HepG2 (cell line): ENCODE results near the gene UBAP2. TPM values are rescaled to one million over a fixed set of nuclear protein-coding genes. Genes with fewer than 3 reads are reported as not detected.

Experiments
- ATAC-seq: fragments of 200-7000 bp; cut with Tn5 transposase; 3 replicates; pipeline ENCODE4 v1.9.1; 2020; ENCODE audit warnings: mild to moderate bottlenecking, moderate library complexity
- BruUV-seq: library from RNA; stranded (reverse); fragments of 400-500 nt; replicated peaks from 2 replicates; lab custom pipeline; 2021; lab: Mats Ljungman, UMichigan
- CTCF ChIA-PET: fragments of 300-600 bp; formaldehyde crosslinking; extraction: SDS; loops from one replicate; lab custom pipeline; 2021; ENCODE audit warnings: low total read pairs, inconsistent platforms, low intra/inter-chr PET ratio; lab: Yijun Ruan, JAX
- POLR2A ChIA-PET: fragments of 350-600 bp; sonication (Branson Sonifier 250); formaldehyde crosslinking; loops from one replicate; lab custom pipeline; 2020; ENCODE audit warnings: antibody characterized with exemption, inconsistent platforms; lab: Yijun Ruan, JAX
- DNase-seq: peaks from one replicate; pipeline ENCODE4 v3.0.0-alpha.2; 2015; ENCODE audit warnings: low spot score
- FAIRE-seq: peaks from 3 replicates; lab custom pipeline; 2011; peaks lifted over from hg19 to GRCh38; lab: Jason Lieb, UNC
- H2AFZ ChIP-seq: one replicate; pipeline ENCODE4 v1.6.1; 2011; ENCODE audit warnings: low read length, inconsistent platforms
- H3K27ac ChIP-seq: fragments of 300-600 bp; 3 replicates; pipeline ENCODE4 v1.8.0; 2011; ENCODE audit warnings: mixed run types, mild to moderate bottlenecking, mixed read lengths, low read length, inconsistent platforms; ENCODE audit not compliant: insufficient read depth; ENCODE audit errors: extremely low read length
- H3K27me3 ChIP-seq, 2 experiments: fragments of 200-600 bp in 1 of 2; 2 replicates in 1 of 2; 3 replicates in 1 of 2; pipeline versions ENCODE4 v1.6.0 to v1.8.0; 2011; ENCODE audit warnings: low read length in 2 of 2, mild to moderate bottlenecking in 2 of 2, moderate library complexity in 2 of 2, inconsistent platforms in 1 of 2; ENCODE audit not compliant: insufficient read depth in 2 of 2, control insufficient read depth in 1 of 2
- H3K36me3 ChIP-seq, 2 experiments: fragments of 200-600 bp in 1 of 2; replicated peaks in 1 of 2; 2 replicates in 1 of 2; 3 replicates in 1 of 2; pipeline versions ENCODE4 v1.5.1 to v1.8.0; 2011; ENCODE audit warnings: low read length in 2 of 2, inconsistent platforms in 1 of 2; ENCODE audit not compliant: insufficient read depth in 2 of 2, control insufficient read depth in 1 of 2
- H3K4me1 ChIP-seq: 2 replicates; pipeline ENCODE4 v1.5.1; 2012; ENCODE audit warnings: low read length, inconsistent platforms; ENCODE audit not compliant: insufficient read depth
- H3K4me2 ChIP-seq: 2 replicates; pipeline ENCODE4 v1.6.0; 2011; ENCODE audit warnings: low read depth, low read length, inconsistent platforms
- H3K4me3 ChIP-seq, 3 experiments: fragments of 200-600 bp in 1 of 3; sonication (generic), shearing (Covaris generic) in 1 of 3; replicated peaks in 1 of 3; 2 replicates each; pipeline ENCODE4 v1.5.1; 2011 to 2016; ENCODE audit warnings: low read length in 3 of 3, inconsistent platforms in 2 of 3, low read depth in 2 of 3, mild to moderate bottlenecking in 2 of 3, control low read depth in 1 of 3, mixed read lengths in 1 of 3; ENCODE audit not compliant: insufficient read depth in 1 of 3
- H3K79me2 ChIP-seq: one replicate; pipeline ENCODE4 v1.6.1; 2011; ENCODE audit warnings: low read length, inconsistent platforms; ENCODE audit not compliant: insufficient read depth
- H3K9ac ChIP-seq: 2 replicates; pipeline ENCODE4 v1.6.0; 2011; ENCODE audit warnings: mild to moderate bottlenecking, low read depth, low read length, inconsistent platforms; ENCODE audit not compliant: insufficient read depth
- H3K9me3 ChIP-seq: 2 replicates; pipeline ENCODE4 v1.5.1; 2012; ENCODE audit warnings: mild to moderate bottlenecking, low read length
- H4K20me1 ChIP-seq: 2 replicates; pipeline ENCODE4 v1.6.0; 2011; ENCODE audit warnings: inconsistent platforms, mild to moderate bottlenecking, low read length, moderate library complexity; ENCODE audit not compliant: insufficient read depth
- JUN ChIP-seq: sonication (generic); formaldehyde crosslinking; IDR thresholded peaks from 2 replicates; pipeline ENCODE4 v1.4.0; 2020; ENCODE audit warnings: mild to moderate bottlenecking, missing genetic modification reagents
- MAFF ChIP-seq: IDR thresholded peaks from 2 replicates; pipeline ENCODE4 v1.6.1; 2011; ENCODE audit warnings: low read depth, low read length, improper control_type of control experiment
- MAFK ChIP-seq, 2 experiments: IDR thresholded peaks in 1 of 2; conservative IDR thresholded peaks in 1 of 2; 2 replicates each; pipeline ENCODE4 v1.6.1; 2011; ENCODE audit warnings: improper control_type of control experiment in 2 of 2, low read length in 2 of 2
- POLR2A ChIP-seq, 2 experiments: IDR thresholded peaks; 2 replicates each; pipeline ENCODE4 v1.6.1; 2011; ENCODE audit warnings: low read depth in 2 of 2, low read length in 2 of 2, mild to moderate bottlenecking in 1 of 2, moderate library complexity in 1 of 2; ENCODE audit not compliant: insufficient read depth in 1 of 2
- PRMT3 ChIP-seq: sonication (generic); formaldehyde crosslinking; IDR thresholded peaks from 2 replicates; pipeline ENCODE4 v1.8.1; 2022; ENCODE audit warnings: low read depth, mild to moderate bottlenecking, moderate library complexity, missing genetic modification reagents, borderline replicate concordance
- RELA ChIP-seq: sonication (generic); formaldehyde crosslinking; IDR thresholded peaks from 2 replicates; pipeline ENCODE4 v1.4.0; 2020; ENCODE audit warnings: missing genetic modification reagents
- SALL1 ChIP-seq: sonication (generic); formaldehyde crosslinking; IDR thresholded peaks from 2 replicates; pipeline ENCODE4 v1.8.0; 2022; ENCODE audit warnings: mild to moderate bottlenecking, missing genetic modification reagents
- SCMH1 ChIP-seq: sonication (generic); formaldehyde crosslinking; IDR thresholded peaks from 2 replicates; pipeline ENCODE4 v1.9.0; 2021; ENCODE audit warnings: missing genetic modification reagents, mild to moderate bottlenecking, borderline replicate concordance
- YEATS2 ChIP-seq: sonication (generic); formaldehyde crosslinking; IDR thresholded peaks from 2 replicates; pipeline ENCODE4 v1.4.0; 2020; ENCODE audit warnings: missing genetic modification reagents, borderline replicate concordance
- ZNF12 ChIP-seq: sonication (generic); formaldehyde crosslinking; IDR thresholded peaks from 2 replicates; pipeline ENCODE4 v1.5.0; 2020; ENCODE audit warnings: missing genetic modification reagents
- ZNF24 ChIP-seq: fragments of 450-650 bp; IDR thresholded peaks from 2 replicates; pipeline ENCODE4 v1.6.1; 2017; ENCODE audit warnings: antibody characterized with exemption, mild to moderate bottlenecking
- ZNF644 ChIP-seq: IDR thresholded peaks from 2 replicates; pipeline ENCODE4 v1.6.1; 2016; ENCODE audit warnings: low read depth
- whole genome bisulfite sequencing: methylation state at CpG from one replicate; pipeline ENCODE4 v1.1.6; 2017; ENCODE audit warnings: low lambda C conversion rate; 5-methylcytosine and 5-hydroxymethylcytosine counted together
- in situ Hi-C: cut with HindIII; loops from 2 replicates; pipeline ENCODE4 v1.10.0; 2017; ENCODE audit warnings: low pct_unique_long_range_greater_than_20kb; ENCODE audit not compliant: extremely low pct_ligation_motif_present
- intact Hi-C: fragments of 100-400 bp; cut with micrococcal nuclease; formaldehyde crosslinking; loops from one replicate; pipeline ENCODE4 v1.10.0; 2022; ENCODE audit not compliant: unreplicated experiment
- polyA plus RNA-seq, 8 experiments: library from polyadenylated mRNA; depleted of rRNA in 3 of 8; stranded (reverse) in 7 of 8; unstranded in 1 of 8; fragments of >200 nt; fragmentation: Illumina TruSeq in 4 of 8; extraction: Trizol in 4 of 8; gene quantifications; 2 replicates each; pipeline versions ENCODE4 v1.2.1 to v1.2.3, GENCODE V29; 2011 to 2016; ENCODE audit warnings: low read depth in 4 of 8, missing spikeins in 1 of 8, mixed read lengths in 1 of 8; ENCODE audit not compliant: insufficient read depth in 1 of 8
- total RNA-seq, 5 experiments: library from RNA; depleted of rRNA; stranded (reverse); fragments of >200 nt; fragmentation: Illumina TruSeq; extraction: Trizol; gene quantifications; 2 replicates each; pipeline ENCODE4 v1.2.3, GENCODE V29; 2016; ENCODE audit warnings: low read depth in 1 of 5
- TF ChIP-seq, protein P1 (sequence below): sonication (generic); formaldehyde crosslinking; IDR thresholded peaks from 2 replicates; pipeline ENCODE4 v1.9.0; 2021; ENCODE audit warnings: missing genetic modification reagents, borderline replicate concordance
- TF ChIP-seq, protein P2 (sequence below): sonication (generic); formaldehyde crosslinking; IDR thresholded peaks from 2 replicates; pipeline ENCODE4 v1.4.0; 2020; ENCODE audit warnings: missing genetic modification reagents, borderline replicate concordance

The UBAP2 gene
- total and polyA plus RNA-seq, 2 of the 13 experiments (the other 11 are each of a cell fraction or from before 2014, with no cell fraction given): 19.0 to 22.0 TPM

DNA sequence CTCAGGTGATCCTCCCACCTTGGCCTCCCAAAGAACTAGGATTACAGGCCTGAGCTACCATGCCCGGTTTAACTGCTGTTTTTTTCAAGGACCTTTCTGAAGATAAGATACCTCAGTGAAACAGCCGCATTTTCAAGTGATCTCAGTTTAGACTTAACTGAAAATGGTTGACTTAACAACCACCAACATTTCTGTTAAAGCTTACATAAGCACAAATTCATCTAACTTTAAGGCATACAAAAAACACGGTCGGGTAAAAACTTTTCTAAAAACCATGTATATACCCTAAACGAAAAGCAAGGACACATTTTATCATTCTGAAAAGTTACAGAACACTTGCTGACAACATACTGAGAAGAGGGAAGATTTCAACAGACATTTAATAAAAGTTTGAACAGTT lies 22.9 kb downstream of the UBAP2 start:
- no peak overlapping the region for H3K4me2 ChIP-seq
- no peaks in the 10 kb centered on the region for H3K27me3 ChIP-seq
- no peak overlapping the region for H3K4me3 ChIP-seq
- intact Hi-C loops: no loop called here
- no peaks in the 10 kb centered on the region for H4K20me1 ChIP-seq
- CTCF ChIA-PET: no interaction called here
- in situ Hi-C loops: no loop called here
- no peak overlapping the region for H3K27ac ChIP-seq
- ATAC-seq (no peak), DNase-seq (no peak)
- H3K79me2 ChIP-seq: peaks cover 77% of the 10 kb centered on the region
- TF ChIP-seq MAFK (conservative IDR thresholded peaks at IDR 0.05 in 1 of 2, IDR thresholded peaks at IDR 0.05 in 1 of 2; ENCODE audit: low read length in 2 of 2) (peak; percentile 6 to 55; a peak in 2 of 4 replicates), MAFF (peak; percentile 49; the same call in 1 of the 2 replicates), SCMH1 (CRISPR knock-in tag) (no peak)
- TF ChIP-seq, all 625 proteins: peak for 2
- peaks cover 8 to 10% of the 10 kb centered on the region in 2 experiments; a peak in 4 of 5 replicates for H3K36me3 ChIP-seq
- H2AFZ ChIP-seq: no peak overlapping the region
- H3K4me1 ChIP-seq: no peaks in the 10 kb centered on the region
- BruUV-seq: no TSS peak
- 90% methylated on average over 5 of the region's 5 CpGs for WGBS
- POLR2A ChIA-PET: no interaction called here
- FAIRE-seq: no peak
- no peaks in the 10 kb centered on the region for H3K9me3 ChIP-seq
- H3K9ac ChIP-seq: no peak overlapping the region

DNA sequence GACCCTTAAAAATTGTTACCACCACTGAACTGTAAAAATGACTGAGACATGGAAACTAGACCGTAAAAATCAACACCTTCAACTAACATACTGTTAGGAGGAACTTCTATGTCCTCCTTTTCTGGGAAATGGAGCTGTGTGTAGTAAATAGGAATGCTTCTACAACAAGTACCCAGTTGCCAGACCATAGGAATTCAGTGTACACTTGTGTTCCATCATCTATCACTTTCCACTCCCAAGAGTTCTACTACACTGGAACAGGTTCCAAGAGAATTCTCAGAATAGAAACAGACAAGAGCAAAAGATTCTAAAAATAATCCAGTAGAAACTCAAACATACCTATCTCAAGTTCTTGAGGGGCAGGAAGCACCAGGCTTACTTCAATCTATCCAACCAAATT lies 23.6 kb downstream of the UBAP2 start:
- no peak for TF ChIP-seq YEATS2 (CRISPR knock-in tag)
- no peak for TF ChIP-seq JUN
- TF ChIP-seq POLR2A (IDR thresholded peaks at IDR 0.05; ENCODE audit: insufficient read depth in 1 of 2, low read depth in 2 of 2, low read length in 2 of 2): no peak
- no peak for TF ChIP-seq RELA
- TF ChIP-seq SALL1 (CRISPR knock-in tag): no peak
- TF ChIP-seq ZNF644: no peak
- no peak for TF ChIP-seq ZNF24
- TF ChIP-seq ZNF12 (CRISPR knock-in tag): no peak
- TF ChIP-seq, protein P1, sequence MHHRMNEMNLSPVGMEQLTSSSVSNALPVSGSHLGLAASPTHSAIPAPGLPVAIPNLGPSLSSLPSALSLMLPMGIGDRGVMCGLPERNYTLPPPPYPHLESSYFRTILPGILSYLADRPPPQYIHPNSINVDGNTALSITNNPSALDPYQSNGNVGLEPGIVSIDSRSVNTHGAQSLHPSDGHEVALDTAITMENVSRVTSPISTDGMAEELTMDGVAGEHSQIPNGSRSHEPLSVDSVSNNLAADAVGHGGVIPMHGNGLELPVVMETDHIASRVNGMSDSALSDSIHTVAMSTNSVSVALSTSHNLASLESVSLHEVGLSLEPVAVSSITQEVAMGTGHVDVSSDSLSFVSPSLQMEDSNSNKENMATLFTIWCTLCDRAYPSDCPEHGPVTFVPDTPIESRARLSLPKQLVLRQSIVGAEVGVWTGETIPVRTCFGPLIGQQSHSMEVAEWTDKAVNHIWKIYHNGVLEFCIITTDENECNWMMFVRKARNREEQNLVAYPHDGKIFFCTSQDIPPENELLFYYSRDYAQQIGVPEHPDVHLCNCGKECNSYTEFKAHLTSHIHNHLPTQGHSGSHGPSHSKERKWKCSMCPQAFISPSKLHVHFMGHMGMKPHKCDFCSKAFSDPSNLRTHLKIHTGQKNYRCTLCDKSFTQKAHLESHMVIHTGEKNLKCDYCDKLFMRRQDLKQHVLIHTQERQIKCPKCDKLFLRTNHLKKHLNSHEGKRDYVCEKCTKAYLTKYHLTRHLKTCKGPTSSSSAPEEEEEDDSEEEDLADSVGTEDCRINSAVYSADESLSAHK (CRISPR knock-in tag): no peak
- TF ChIP-seq PRMT3 (CRISPR knock-in tag): no peak
- TF ChIP-seq, protein P2, sequence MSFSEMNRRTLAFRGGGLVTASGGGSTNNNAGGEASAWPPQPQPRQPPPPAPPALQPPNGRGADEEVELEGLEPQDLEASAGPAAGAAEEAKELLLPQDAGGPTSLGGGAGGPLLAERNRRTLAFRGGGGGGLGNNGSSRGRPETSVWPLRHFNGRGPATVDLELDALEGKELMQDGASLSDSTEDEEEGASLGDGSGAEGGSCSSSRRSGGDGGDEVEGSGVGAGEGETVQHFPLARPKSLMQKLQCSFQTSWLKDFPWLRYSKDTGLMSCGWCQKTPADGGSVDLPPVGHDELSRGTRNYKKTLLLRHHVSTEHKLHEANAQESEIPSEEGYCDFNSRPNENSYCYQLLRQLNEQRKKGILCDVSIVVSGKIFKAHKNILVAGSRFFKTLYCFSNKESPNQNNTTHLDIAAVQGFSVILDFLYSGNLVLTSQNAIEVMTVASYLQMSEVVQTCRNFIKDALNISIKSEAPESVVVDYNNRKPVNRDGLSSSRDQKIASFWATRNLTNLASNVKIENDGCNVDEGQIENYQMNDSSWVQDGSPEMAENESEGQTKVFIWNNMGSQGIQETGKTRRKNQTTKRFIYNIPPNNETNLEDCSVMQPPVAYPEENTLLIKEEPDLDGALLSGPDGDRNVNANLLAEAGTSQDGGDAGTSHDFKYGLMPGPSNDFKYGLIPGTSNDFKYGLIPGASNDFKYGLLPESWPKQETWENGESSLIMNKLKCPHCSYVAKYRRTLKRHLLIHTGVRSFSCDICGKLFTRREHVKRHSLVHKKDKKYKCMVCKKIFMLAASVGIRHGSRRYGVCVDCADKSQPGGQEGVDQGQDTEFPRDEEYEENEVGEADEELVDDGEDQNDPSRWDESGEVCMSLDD (CRISPR knock-in tag): no peak
- TF ChIP-seq, all 625 proteins: peak for 0
- no peak overlapping the region for H2AFZ ChIP-seq
- WGBS: 100% methylated on average over 1 of the region's 1 CpG
- in situ Hi-C loops (no loop called here), intact Hi-C loops (no loop called here)
- DNase-seq: no peak
- H4K20me1 ChIP-seq: no peaks in the 10 kb centered on the region
- H3K27ac ChIP-seq: no peak overlapping the region
- H3K4me2 ChIP-seq: no peak overlapping the region
- no peaks in the 10 kb centered on the region for H3K9me3 ChIP-seq
- POLR2A ChIA-PET: no interaction called here
- H3K36me3 ChIP-seq: peaks cover 8 to 10% of the 10 kb centered on the region in 2 experiments; a peak in 4 of 5 replicates
- CTCF ChIA-PET: no interaction called here
- no peak overlapping the region for H3K9ac ChIP-seq
- ATAC-seq: no peak
- no peaks in the 10 kb centered on the region for H3K4me1 ChIP-seq
- no TSS peak for BruUV-seq
- peaks cover 78% of the 10 kb centered on the region for H3K79me2 ChIP-seq
- no peaks in the 10 kb centered on the region for H3K27me3 ChIP-seq
- no peak overlapping the region for H3K4me3 ChIP-seq
- no peak for FAIRE-seq
